HPDE6-E6E7 (cell line): ENCODE measurements around the gene SLC6A6.

Experiments
- DNase-seq: peaks from one replicate; pipeline ENCODE4 v3.0.0; 2011; ENCODE audit warnings: missing footprints; ENCODE audit errors: extremely low spot score

The SLC6A6 gene

GRCh38 chr3:14487821-14488220 lies 85.4 kb downstream of the SLC6A6 start:
- no peak for DNase-seq

GRCh38 chr3:14488286-14489041 lies 86.1 kb downstream of the SLC6A6 start:
- DNase-seq = peak; percentile 41

- no peak for DNase-seq
Measured at GRCh38 chr3:14489641-14490040, 87.2 kb downstream of the SLC6A6 start.

GRCh38 chr3:14490255-14490654 lies 87.8 kb downstream of the SLC6A6 start:
- no peak for DNase-seq

- peak; percentile 42 for DNase-seq
Measured at GRCh38 chr3:14490831-14491230, 88.4 kb downstream of the SLC6A6 start.

- DNase-seq = no peak
Measured at GRCh38 chr3:14491396-14492190, 89.2 kb downstream of the SLC6A6 start.

- DNase-seq = no peak
Measured at GRCh38 chr3:14492948-14493881, 90.8 kb downstream of the SLC6A6 start.

- DNase-seq = no peak
Measured at GRCh38 chr3:14494279-14494972, 92.0 kb downstream of the SLC6A6 start.

- no peak for DNase-seq
Measured at GRCh38 chr3:14494973-14495300, 92.5 kb downstream of the SLC6A6 start.

- DNase-seq = no peak
Measured at GRCh38 chr3:14496351-14496750, 93.9 kb downstream of the SLC6A6 start.

GRCh38 chr3:14497321-14497720 lies 94.9 kb downstream of the SLC6A6 start:
- DNase-seq = no peak

GRCh38 chr3:14502472-14502871 lies 100.1 kb downstream of the SLC6A6 start:
- DNase-seq = no peak

GRCh38 chr3:14503033-14503705 lies 100.8 kb downstream of the SLC6A6 start:
- DNase-seq = no peak

GRCh38 chr3:14503706-14504065 lies 101.3 kb downstream of the SLC6A6 start:
- no peak for DNase-seq

GRCh38 chr3:14505001-14505802 lies 102.8 kb downstream of the SLC6A6 start:
- no peak for DNase-seq

- no peak for DNase-seq
Measured at GRCh38 chr3:14505803-14506500, 103.5 kb downstream of the SLC6A6 start.

- DNase-seq = no peak
Measured at GRCh38 chr3:14506626-14507304, 104.4 kb downstream of the SLC6A6 start.

GRCh38 chr3:14507305-14507741 lies 104.9 kb downstream of the SLC6A6 start:
- DNase-seq = no peak
